ENCODE data around the gene SARDH. TPM values are rescaled to one million over a fixed set of nuclear protein-coding genes. Genes with fewer than 3 reads are reported as not detected.
"Not testable (repeated sequence)": the region's sequence is repeated elsewhere in the genome, so short reads cannot be mapped to it uniquely, and the experiment has no call there.

The SARDH gene
- total and polyA plus RNA-seq, 7 experiments from 2014 or later = 0.73 to 27.2 (median 11.0) TPM

DNA sequence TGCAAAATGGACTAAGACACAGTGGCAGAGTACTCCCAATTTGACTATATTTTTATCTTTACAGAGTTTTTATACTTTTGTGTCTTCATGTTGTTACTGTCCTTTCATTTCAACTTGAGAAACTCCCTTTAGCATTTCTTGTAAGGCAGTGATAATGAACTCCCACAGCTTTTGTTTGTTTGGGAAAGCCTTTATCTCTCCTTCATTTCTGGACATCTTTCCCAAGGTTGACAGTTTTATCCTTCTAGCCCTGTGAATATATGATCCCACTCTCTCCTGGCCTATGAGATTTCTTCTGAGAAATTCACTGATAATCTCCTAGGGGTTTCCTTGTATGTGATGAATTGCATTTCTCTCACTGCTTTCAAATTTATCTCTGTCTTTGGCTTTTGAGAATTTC is 9.2 kb upstream of the SARDH start:
- Mint-ChIP-seq H3K27ac (no peak overlapping the region), H3K4me1 (no peaks in the 10 kb centered on the region), H3K36me3 (peaks cover 0 to 5% (median 0%) of the 10 kb centered on the region in 5 donors), H3K4me3 (no peak overlapping the region), H3K27me3 (peaks cover 23 to 28% (median 25%) of the 10 kb centered on the region in 5 donors), H3K9me3 (no peaks in the 10 kb centered on the region)
- no peaks in the 10 kb centered on the region for H3K36me3 ChIP-seq (ENCODE audit: control insufficient read depth in 2 of 3, insufficient read depth in 3 of 3, low read length in 3 of 3)
- no peak overlapping the region for H3K27ac ChIP-seq (ENCODE audit: low read depth, low read length)
- no peak for DNase-seq
- no peak for ATAC-seq
- intact Hi-C loops (cut with micrococcal nuclease) = no loop called here
- no peaks in the 10 kb centered on the region for H3K4me1 ChIP-seq (ENCODE audit: control insufficient read depth in 2 of 2, insufficient read depth in 2 of 2, low read length in 2 of 2)
- CTCF ChIA-PET = no interaction called here
- POLR2A ChIA-PET = no interaction called here
- no peak overlapping the region for H3K4me3 ChIP-seq (ENCODE audit: low read length)
- H3K9me3 ChIP-seq (ENCODE audit: control insufficient read depth in 2 of 3, low read length in 3 of 3) = no peaks in the 10 kb centered on the region
- H3K27me3 ChIP-seq (ENCODE audit: control insufficient read depth in 2 of 2, insufficient read depth in 2 of 2, low read length in 2 of 2) = no peaks in the 10 kb centered on the region

DNA sequence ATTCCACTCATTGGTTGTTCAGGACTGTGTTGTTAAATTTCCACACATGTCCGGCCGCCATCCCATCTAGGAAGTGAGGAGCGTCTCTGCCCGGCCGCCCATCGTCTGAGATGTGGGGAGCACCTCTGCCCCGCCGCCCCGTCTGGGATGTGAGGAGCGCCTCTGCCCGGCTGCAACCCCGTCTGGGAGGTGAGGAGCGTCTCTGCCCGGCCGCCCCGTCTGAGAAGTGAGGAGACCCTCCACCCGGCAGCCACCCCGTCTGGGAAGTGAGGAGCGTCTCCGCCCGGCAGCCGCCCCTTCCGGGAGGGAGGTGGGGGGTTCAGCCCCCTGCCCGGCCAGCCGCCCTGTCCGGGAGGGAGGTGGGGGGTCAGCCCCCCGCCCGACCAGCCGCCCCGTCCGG is 6.4 kb upstream of the SARDH start:
- H3K36me3 Mint-ChIP-seq; H3K9me3 ChIP-seq (ENCODE audit: control insufficient read depth in 2 of 3, low read length in 3 of 3); H3K4me3 Mint-ChIP-seq; ATAC-seq; DNase-seq; H3K27ac Mint-ChIP-seq; CTCF ChIA-PET; H3K4me1 ChIP-seq (ENCODE audit: control insufficient read depth in 2 of 2, insufficient read depth in 2 of 2, low read length in 2 of 2); H3K27me3 ChIP-seq (ENCODE audit: control insufficient read depth in 2 of 2, insufficient read depth in 2 of 2, low read length in 2 of 2); H3K36me3 ChIP-seq (ENCODE audit: control insufficient read depth in 2 of 3, insufficient read depth in 3 of 3, low read length in 3 of 3); POLR2A ChIA-PET; H3K9me3 Mint-ChIP-seq; H3K4me3 ChIP-seq (ENCODE audit: low read length); intact Hi-C loops (cut with micrococcal nuclease); H3K27ac ChIP-seq (ENCODE audit: low read depth, low read length); H3K4me1 Mint-ChIP-seq: not testable (repeated sequence)
- peaks cover 9 to 20% (median 11%) of the 10 kb centered on the region in 5 donors for H3K27me3 Mint-ChIP-seq

DNA sequence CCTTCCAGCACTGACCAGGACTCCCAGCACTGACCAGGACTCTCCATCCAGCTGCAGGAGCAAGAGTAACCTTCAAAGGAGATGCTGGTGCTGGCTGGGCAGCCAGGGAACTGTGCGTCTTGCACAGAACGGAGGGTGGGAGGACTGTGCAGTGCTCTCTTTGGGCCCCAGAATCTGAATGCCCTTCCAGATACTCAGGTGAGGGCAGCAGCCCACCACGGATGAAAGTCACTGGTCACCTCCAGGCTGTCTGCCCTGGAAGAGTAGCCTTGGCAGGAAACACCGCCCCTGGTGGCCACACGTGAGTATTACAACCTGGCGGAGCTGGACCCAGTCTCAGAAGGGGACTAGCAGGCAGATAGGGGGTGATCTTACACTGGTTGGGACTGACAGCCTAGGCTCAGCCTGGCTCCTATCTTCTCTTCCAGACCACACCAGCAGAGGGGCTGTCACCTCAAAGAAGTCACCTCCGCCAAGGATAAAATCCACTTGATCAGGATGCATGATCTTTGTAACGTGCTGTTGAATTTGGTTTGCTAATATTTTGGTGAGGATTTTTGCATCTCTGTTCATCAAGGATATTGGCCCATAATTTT is 4.8 kb upstream of the SARDH start:
- Mint-ChIP-seq H3K4me1 (peaks cover 0 to 7% (median 5%) of the 10 kb centered on the region in 7 donors), H3K27me3 (peaks cover 0 to 12% (median 0%) of the 10 kb centered on the region in 5 donors), H3K9me3 (no peaks in the 10 kb centered on the region), H3K4me3 (no peak overlapping the region), H3K36me3 (no peaks in the 10 kb centered on the region), H3K27ac (no peak overlapping the region)
- no peak overlapping the region for H3K27ac ChIP-seq (ENCODE audit: low read depth, low read length)
- intact Hi-C loops (cut with micrococcal nuclease) = no loop called here
- H3K4me1 ChIP-seq (ENCODE audit: control insufficient read depth in 2 of 2, insufficient read depth in 2 of 2, low read length in 2 of 2) = peaks cover 3 to 6% of the 10 kb centered on the region in 2 donors
- H3K9me3 ChIP-seq (ENCODE audit: control insufficient read depth in 2 of 3, low read length in 3 of 3) = no peaks in the 10 kb centered on the region
- no peaks in the 10 kb centered on the region for H3K27me3 ChIP-seq (ENCODE audit: control insufficient read depth in 2 of 2, insufficient read depth in 2 of 2, low read length in 2 of 2)
- CTCF ChIA-PET = interaction anchor here (0.7 to 1.6 kb wide), 4 partner anchors 39 to 252 kb away, joined by 3 to 6 read pairs (median 6); no protein-coding TSS in a partner anchor
- no peak overlapping the region for H3K4me3 ChIP-seq (ENCODE audit: low read length)
- no peaks in the 10 kb centered on the region for H3K36me3 ChIP-seq (ENCODE audit: control insufficient read depth in 2 of 3, insufficient read depth in 3 of 3, low read length in 3 of 3)
- ATAC-seq (peak; percentile 87), DNase-seq (peak; percentile 50 to 78 (median 62))
- POLR2A ChIA-PET = no interaction called here

DNA sequence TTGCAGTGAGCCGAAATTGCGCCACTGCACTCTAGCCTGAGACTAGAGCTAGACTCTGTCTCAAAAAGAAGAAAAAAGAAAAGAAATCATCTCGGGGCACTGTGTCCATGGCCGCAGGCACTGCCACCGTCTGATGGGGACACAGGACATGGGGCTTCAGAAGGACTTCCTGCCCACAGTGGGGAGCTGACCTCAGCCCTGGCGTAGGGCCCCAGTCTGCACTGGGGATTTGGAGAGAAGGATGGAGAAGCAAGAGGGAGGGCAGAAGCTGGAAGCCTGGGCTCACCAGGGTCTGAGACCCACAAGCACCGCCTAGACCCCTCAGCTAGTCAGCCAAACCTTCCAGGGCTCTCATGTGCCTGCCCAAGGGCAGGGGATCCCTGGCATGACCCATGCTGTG is 4.1 kb upstream of the SARDH start:
- Mint-ChIP-seq H3K9me3 (no peaks in the 10 kb centered on the region), H3K27ac (no peak overlapping the region), H3K4me1 (peaks cover 2 to 7% (median 5%) of the 10 kb centered on the region in 7 donors), H3K36me3 (no peaks in the 10 kb centered on the region), H3K4me3 (no peak overlapping the region), H3K27me3 (peaks cover 0 to 9% (median 0%) of the 10 kb centered on the region in 5 donors)
- H3K27ac ChIP-seq (ENCODE audit: low read depth, low read length) = no peak overlapping the region
- H3K4me1 ChIP-seq (ENCODE audit: control insufficient read depth in 2 of 2, insufficient read depth in 2 of 2, low read length in 2 of 2) = peaks cover 3 to 6% of the 10 kb centered on the region in 2 donors
- DNase-seq (no peak), ATAC-seq (no peak)
- no peaks in the 10 kb centered on the region for H3K27me3 ChIP-seq (ENCODE audit: control insufficient read depth in 2 of 2, insufficient read depth in 2 of 2, low read length in 2 of 2)
- ChIA-PET POLR2A (no interaction called here), CTCF (interaction anchor here (0.7 to 1.6 kb wide), 5 partner anchors 40 to 253 kb away, joined by 3 to 6 read pairs (median 5); no protein-coding TSS in a partner anchor)
- intact Hi-C loops (cut with micrococcal nuclease) = no loop called here
- H3K4me3 ChIP-seq (ENCODE audit: low read length) = no peak overlapping the region
- no peaks in the 10 kb centered on the region for H3K36me3 ChIP-seq (ENCODE audit: control insufficient read depth in 2 of 3, insufficient read depth in 3 of 3, low read length in 3 of 3)
- no peaks in the 10 kb centered on the region for H3K9me3 ChIP-seq (ENCODE audit: control insufficient read depth in 2 of 3, low read length in 3 of 3)

DNA sequence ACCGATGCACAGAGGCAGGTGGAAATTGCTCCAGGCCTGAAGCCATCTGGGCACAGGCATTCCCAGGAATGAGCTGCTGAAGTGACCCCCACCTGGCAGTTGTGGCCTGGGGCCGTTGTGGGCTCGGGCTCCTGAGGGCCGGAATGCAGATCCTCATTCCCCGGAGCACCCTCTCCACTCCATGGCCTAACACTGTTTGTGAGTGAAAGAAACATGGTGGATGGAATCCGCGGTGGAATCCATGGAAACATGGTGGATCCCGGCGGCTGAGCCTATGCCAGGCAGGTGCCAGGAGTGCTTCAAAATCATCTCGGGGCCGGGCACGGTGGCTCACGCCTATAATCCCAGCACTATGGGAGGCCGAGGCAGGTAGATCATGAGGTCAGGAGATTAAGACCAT is 3.6 kb upstream of the SARDH start:
- Mint-ChIP-seq H3K4me1 (peaks cover 2 to 10% (median 5%) of the 10 kb centered on the region in 7 donors), H3K4me3 (no peak overlapping the region), H3K36me3 (no peaks in the 10 kb centered on the region), H3K27ac (no peak overlapping the region), H3K27me3 (peaks cover 0 to 9% (median 0%) of the 10 kb centered on the region in 5 donors), H3K9me3 (no peaks in the 10 kb centered on the region)
- Histone ChIP-seq H3K4me3 (ENCODE audit: low read length) (no peak overlapping the region), H3K27ac (ENCODE audit: low read depth, low read length) (no peak overlapping the region), H3K36me3 (ENCODE audit: control insufficient read depth in 2 of 3, insufficient read depth in 3 of 3, low read length in 3 of 3) (no peaks in the 10 kb centered on the region), H3K27me3 (ENCODE audit: control insufficient read depth in 2 of 2, insufficient read depth in 2 of 2, low read length in 2 of 2) (no peaks in the 10 kb centered on the region), H3K9me3 (ENCODE audit: control insufficient read depth in 2 of 3, low read length in 3 of 3) (no peaks in the 10 kb centered on the region), H3K4me1 (ENCODE audit: control insufficient read depth in 2 of 2, insufficient read depth in 2 of 2, low read length in 2 of 2) (peaks cover 3 to 6% of the 10 kb centered on the region in 2 donors)
- CTCF ChIA-PET = interaction anchor here (1.0 to 1.6 kb wide), 4 partner anchors 41 to 252 kb away, joined by 3 to 6 read pairs (median 6); no protein-coding TSS in a partner anchor
- no peak for DNase-seq
- no peak for ATAC-seq
- POLR2A ChIA-PET = no interaction called here
- intact Hi-C loops (cut with micrococcal nuclease) = no loop called here

DNA sequence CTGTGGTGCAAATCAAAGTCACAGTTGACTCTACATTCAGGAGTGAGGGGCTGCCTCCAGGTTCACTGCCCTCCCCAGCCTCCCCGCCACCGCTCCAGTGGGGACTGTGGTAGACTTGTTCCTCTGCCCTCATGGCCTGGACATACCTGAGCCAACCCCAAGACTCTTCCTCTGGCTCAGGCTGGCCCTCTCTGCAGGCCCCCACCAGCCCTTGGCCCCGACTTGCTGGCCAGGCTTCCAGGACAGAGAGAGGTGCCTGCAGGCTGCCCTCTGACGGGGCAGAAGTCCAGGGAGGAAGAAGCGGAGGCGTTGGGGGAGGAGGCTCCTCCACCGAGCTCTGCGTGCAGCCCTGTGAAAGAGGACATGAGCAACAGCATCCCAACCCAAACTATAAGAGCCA is 2.8 kb upstream of the SARDH start:
- CTCF ChIA-PET = no interaction called here
- Histone ChIP-seq H3K4me3 (ENCODE audit: low read length) (no peak overlapping the region), H3K4me1 (ENCODE audit: control insufficient read depth in 2 of 2, insufficient read depth in 2 of 2, low read length in 2 of 2) (peaks cover 3 to 6% of the 10 kb centered on the region in 2 donors), H3K27me3 (ENCODE audit: control insufficient read depth in 2 of 2, insufficient read depth in 2 of 2, low read length in 2 of 2) (no peaks in the 10 kb centered on the region), H3K36me3 (ENCODE audit: control insufficient read depth in 2 of 3, insufficient read depth in 3 of 3, low read length in 3 of 3) (no peaks in the 10 kb centered on the region), H3K27ac (ENCODE audit: low read depth, low read length) (no peak overlapping the region), H3K9me3 (ENCODE audit: control insufficient read depth in 2 of 3, low read length in 3 of 3) (no peaks in the 10 kb centered on the region)
- POLR2A ChIA-PET = no interaction called here
- no peaks in the 10 kb centered on the region for H3K9me3 Mint-ChIP-seq
- H3K27ac Mint-ChIP-seq = no peak overlapping the region
- peaks cover 2 to 11% (median 5%) of the 10 kb centered on the region in 7 donors for H3K4me1 Mint-ChIP-seq
- H3K4me3 Mint-ChIP-seq = no peak overlapping the region
- DNase-seq (no peak), ATAC-seq (no peak)
- intact Hi-C loops (cut with micrococcal nuclease) = no loop called here
- H3K36me3 Mint-ChIP-seq = no peaks in the 10 kb centered on the region
- H3K27me3 Mint-ChIP-seq = peaks cover 0 to 4% (median 0%) of the 10 kb centered on the region in 5 donors
